Activated CD4-positive, alpha-beta T cell treated with anti-CD3 and anti-CD28 coated beads, Interleukin-10, Interleukin-2, amounts not matched to agents 100 ng/mL and 50 ng/mL, durations not matched to agents 16 hours and 8 hours (primary cell): ENCODE results near the gene CTNS.

ENCODE experiments used
- DNase-seq: peaks from one replicate; pipeline ENCODE4 v3.0.0-alpha.2; 2020

Gene CTNS

GRCh38 chr17:3659541-3660111, 23.1 kb downstream of the CTNS start:
- no peak for DNase-seq

GRCh38 chr17:3660311-3660891, 23.8 kb downstream of the CTNS start:
- no peak for DNase-seq

GRCh38 chr17:3663102-3664011, 26.8 kb downstream of the CTNS start:
- no peak for DNase-seq

GRCh38 chr17:3665834-3666233, 29.3 kb downstream of the CTNS start:
- no peak for DNase-seq

- DNase-seq: no peak
These were observed 30.0 kb downstream of the CTNS start for GRCh38 chr17:3666516-3666915.

- peak; percentile 19 for DNase-seq
These were observed 31.1 kb downstream of the CTNS start for GRCh38 chr17:3667366-3668278.

- peak; percentile 99 for DNase-seq
These were observed 31.9 kb downstream of the CTNS start, which contains the start of the genes EMC6 and TAX1BP3 for GRCh38 chr17:3668279-3669084. Gene EMC6, plus strand, starts transcription at chr17:3668812. Its CDS starts 335 bp downstream, at chr17:3669147. Gene TAX1BP3, minus strand, starts transcription at chr17:3668578. Its CDS starts 52 bp downstream, at chr17:3668526.

- no peak for DNase-seq
These were observed 32.5 kb downstream of the CTNS start for GRCh38 chr17:3669085-3669347.

GRCh38 chr17:3669548-3669947, 33.0 kb downstream of the CTNS start:
- no peak for DNase-seq

- no peak for DNase-seq
These were observed 36.0 kb downstream of the CTNS start for GRCh38 chr17:3672571-3672970.

- DNase-seq: no peak
These were observed 39.3 kb downstream of the CTNS start for GRCh38 chr17:3675886-3676285.

- DNase-seq: no peak
These were observed 41.7 kb downstream of the CTNS start for GRCh38 chr17:3678095-3678820.

- DNase-seq: no peak
These were observed 42.4 kb downstream of the CTNS start for GRCh38 chr17:3678821-3679530.

- DNase-seq: no peak
These were observed 43.1 kb downstream of the CTNS start for GRCh38 chr17:3679531-3680126.

GRCh38 chr17:3681057-3681456, 44.5 kb downstream of the CTNS start:
- no peak for DNase-seq

- DNase-seq: no peak
These were observed 45.0 kb downstream of the CTNS start for GRCh38 chr17:3681565-3681964.

- DNase-seq: no peak
These were observed 45.5 kb downstream of the CTNS start for GRCh38 chr17:3682033-3682432.

GRCh38 chr17:3683054-3683511, 46.5 kb downstream of the CTNS start:
- DNase-seq: peak; percentile 71

GRCh38 chr17:3685174-3685573, 48.6 kb downstream of the CTNS start:
- no peak for DNase-seq

GRCh38 chr17:3688027-3688553, 51.5 kb downstream of the CTNS start:
- no peak for DNase-seq
